ENCODE measurements around the gene TNKS1BP1.

GRCh38 chr11:57335023-57335342 is 10.2 kb upstream of the TNKS1BP1 start:
- TF ChIP-seq GATA2 (IDR thresholded peaks at IDR 0.05; ENCODE audit: low read depth, low read length), result no peak
- TF ChIP-seq GATA3 (IDR thresholded peaks at IDR 0.05; ENCODE audit: low read depth, low read length), result no peak

Measured in SH-SY5Y (cell line).